Hepatocyte (in vitro differentiated cells): ENCODE measurements around the gene SLITRK5. TPM values are rescaled to one million over a fixed set of nuclear protein-coding genes. Genes with fewer than 3 reads are reported as not detected.

Source experiments
- DNase-seq: peaks from one replicate; pipeline ENCODE4 v3.0.0-alpha.2; 2016; ENCODE audit warnings: low spot score
- H2AFZ ChIP-seq: fragments of 200-600 bp; sonication (generic); 2 replicates; pipeline ENCODE4 v1.6.0; 2016; ENCODE audit warnings: antibody characterized with exemption, mild to moderate bottlenecking
- H3K27ac ChIP-seq: fragments of 200-600 bp; sonication (generic); 2 replicates; pipeline ENCODE4 v1.5.1; 2016; ENCODE audit warnings: mild to moderate bottlenecking
- H3K27me3 ChIP-seq: fragments of 200-600 bp; sonication (generic); 2 replicates; pipeline ENCODE4 v1.6.1; 2016
- H3K36me3 ChIP-seq: fragments of 200-600 bp; sonication (generic); replicated peaks from 2 replicates; pipeline ENCODE4 v1.5.1; 2016; ENCODE audit warnings: low read depth; ENCODE audit not compliant: insufficient read depth
- H3K4me1 ChIP-seq: fragments of 200-600 bp; sonication (generic); 2 replicates; pipeline ENCODE4 v1.5.1; 2016; ENCODE audit warnings: mild to moderate bottlenecking, moderate library complexity; ENCODE audit not compliant: insufficient read depth
- H3K4me2 ChIP-seq: fragments of 200-600 bp; sonication (generic); 2 replicates; pipeline ENCODE4 v1.6.0; 2016
- H3K4me3 ChIP-seq: fragments of 200-600 bp; sonication (generic); 2 replicates; pipeline ENCODE4 v1.5.1; 2016; ENCODE audit warnings: mild to moderate bottlenecking
- H3K79me2 ChIP-seq: fragments of 200-600 bp; sonication (generic); 2 replicates; pipeline ENCODE4 v1.6.0; 2017; ENCODE audit warnings: mild to moderate bottlenecking
- H3K9me2 ChIP-seq: fragments of 200-600 bp; sonication (generic); replicated peaks from 2 replicates; pipeline ENCODE4 v1.6.0; 2017; ENCODE audit warnings: mild to moderate bottlenecking; ENCODE audit not compliant: insufficient read depth
- H3K9me3 ChIP-seq: fragments of 200-600 bp; sonication (generic); 2 replicates; pipeline ENCODE4 v1.5.1; 2016; ENCODE audit warnings: low read depth, mild to moderate bottlenecking
- H4K20me1 ChIP-seq: fragments of 200-600 bp; sonication (generic); 2 replicates; pipeline ENCODE4 v1.6.0; 2016; ENCODE audit warnings: mild to moderate bottlenecking; ENCODE audit not compliant: insufficient read depth, poor library complexity, severe bottlenecking
- EZH2 ChIP-seq: fragments of 200-600 bp; sonication (generic); IDR thresholded peaks from 2 replicates; pipeline ENCODE4 v1.6.1; 2016; ENCODE audit warnings: antibody characterized with exemption, mild to moderate bottlenecking, borderline replicate concordance
- EZH2phosphoT487 ChIP-seq: fragments of 200-600 bp; sonication (generic); IDR thresholded peaks from one replicate; pipeline ENCODE4 v1.6.1; 2018; ENCODE audit warnings: antibody characterized with exemption, mild to moderate bottlenecking, low read depth, moderate library complexity; ENCODE audit not compliant: unreplicated experiment, severe bottlenecking
- WGBS: methylation state at CpG from one replicate; pipeline ENCODE4 v1.1.6; 2016; ENCODE audit warnings: low lambda C conversion rate; ENCODE audit errors: missing lambda C conversion rate; 5-methylcytosine and 5-hydroxymethylcytosine counted together
- polyA plus RNA-seq: library from polyadenylated mRNA; unstranded; fragments of >200 nt; fragmentation: Nextera tagmentation; extraction: Ambion mirVana; gene quantifications from 2 replicates; pipeline ENCODE4 v1.2.1, GENCODE V29; 2016
- total RNA-seq: library from RNA; depleted of rRNA; stranded (reverse); fragments of >200 nt; gene quantifications from 2 replicates; pipeline ENCODE4 v1.2.3, GENCODE V29; 2014
- TF ChIP-seq, protein P1 (sequence below): fragments of 200-600 bp; sonication (generic); IDR thresholded peaks from 2 replicates; pipeline ENCODE4 v1.5.1; 2016; ENCODE audit warnings: antibody characterized with exemption, mild to moderate bottlenecking; ENCODE audit not compliant: poor library complexity

The SLITRK5 gene
- total and polyA plus RNA-seq, 2 experiments from 2014 or later, result 0.22 to 0.27 TPM

DNA sequence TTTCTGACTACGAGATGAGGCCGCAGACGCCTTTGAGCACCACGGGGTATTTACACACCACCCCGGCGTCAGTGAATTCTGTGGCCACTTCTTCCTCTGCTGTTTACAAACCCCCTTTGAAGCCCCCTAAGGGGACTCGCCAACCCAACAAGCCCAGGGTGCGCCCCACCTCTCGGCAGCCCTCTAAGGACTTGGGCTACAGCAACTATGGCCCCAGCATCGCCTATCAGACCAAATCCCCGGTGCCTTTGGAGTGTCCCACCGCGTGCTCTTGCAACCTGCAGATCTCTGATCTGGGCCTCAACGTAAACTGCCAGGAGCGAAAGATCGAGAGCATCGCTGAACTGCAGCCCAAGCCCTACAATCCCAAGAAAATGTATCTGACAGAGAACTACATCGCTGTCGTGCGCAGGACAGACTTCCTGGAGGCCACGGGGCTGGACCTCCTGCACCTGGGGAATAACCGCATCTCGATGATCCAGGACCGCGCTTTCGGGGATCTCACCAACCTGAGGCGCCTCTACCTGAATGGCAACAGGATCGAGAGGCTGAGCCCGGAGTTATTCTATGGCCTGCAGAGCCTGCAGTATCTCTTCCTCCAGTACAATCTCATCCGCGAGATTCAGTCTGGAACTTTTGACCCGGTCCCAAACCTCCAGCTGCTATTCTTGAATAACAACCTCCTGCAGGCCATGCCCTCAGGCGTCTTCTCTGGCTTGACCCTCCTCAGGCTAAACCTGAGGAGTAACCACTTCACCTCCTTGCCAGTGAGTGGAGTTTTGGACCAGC is 5.3 kb downstream of the SLITRK5 start:
- H3K4me2 ChIP-seq, result peak overlapping the region; percentile 97
- H3K4me3 ChIP-seq, result no peak overlapping the region
- H4K20me1 ChIP-seq, result no peaks in the 10 kb centered on the region
- no peak overlapping the region for H3K27ac ChIP-seq
- peaks cover 78% of the 10 kb centered on the region for H3K27me3 ChIP-seq
- 41% methylated on average over 33 of the region's 33 CpGs for WGBS
- no peaks in the 10 kb centered on the region for H3K9me2 ChIP-seq
- H3K36me3 ChIP-seq, result no peaks in the 10 kb centered on the region
- no peaks in the 10 kb centered on the region for H3K79me2 ChIP-seq
- no peaks in the 10 kb centered on the region for H3K9me3 ChIP-seq
- no peak for TF ChIP-seq EZH2phosphoT487
- TF ChIP-seq EZH2, result no peak
- TF ChIP-seq, protein P1, sequence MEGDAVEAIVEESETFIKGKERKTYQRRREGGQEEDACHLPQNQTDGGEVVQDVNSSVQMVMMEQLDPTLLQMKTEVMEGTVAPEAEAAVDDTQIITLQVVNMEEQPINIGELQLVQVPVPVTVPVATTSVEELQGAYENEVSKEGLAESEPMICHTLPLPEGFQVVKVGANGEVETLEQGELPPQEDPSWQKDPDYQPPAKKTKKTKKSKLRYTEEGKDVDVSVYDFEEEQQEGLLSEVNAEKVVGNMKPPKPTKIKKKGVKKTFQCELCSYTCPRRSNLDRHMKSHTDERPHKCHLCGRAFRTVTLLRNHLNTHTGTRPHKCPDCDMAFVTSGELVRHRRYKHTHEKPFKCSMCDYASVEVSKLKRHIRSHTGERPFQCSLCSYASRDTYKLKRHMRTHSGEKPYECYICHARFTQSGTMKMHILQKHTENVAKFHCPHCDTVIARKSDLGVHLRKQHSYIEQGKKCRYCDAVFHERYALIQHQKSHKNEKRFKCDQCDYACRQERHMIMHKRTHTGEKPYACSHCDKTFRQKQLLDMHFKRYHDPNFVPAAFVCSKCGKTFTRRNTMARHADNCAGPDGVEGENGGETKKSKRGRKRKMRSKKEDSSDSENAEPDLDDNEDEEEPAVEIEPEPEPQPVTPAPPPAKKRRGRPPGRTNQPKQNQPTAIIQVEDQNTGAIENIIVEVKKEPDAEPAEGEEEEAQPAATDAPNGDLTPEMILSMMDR, result no peak
- DNase-seq, result no peak
- H3K4me1 ChIP-seq, result peaks cover 4% of the 10 kb centered on the region
- H2AFZ ChIP-seq, result no peak overlapping the region

DNA sequence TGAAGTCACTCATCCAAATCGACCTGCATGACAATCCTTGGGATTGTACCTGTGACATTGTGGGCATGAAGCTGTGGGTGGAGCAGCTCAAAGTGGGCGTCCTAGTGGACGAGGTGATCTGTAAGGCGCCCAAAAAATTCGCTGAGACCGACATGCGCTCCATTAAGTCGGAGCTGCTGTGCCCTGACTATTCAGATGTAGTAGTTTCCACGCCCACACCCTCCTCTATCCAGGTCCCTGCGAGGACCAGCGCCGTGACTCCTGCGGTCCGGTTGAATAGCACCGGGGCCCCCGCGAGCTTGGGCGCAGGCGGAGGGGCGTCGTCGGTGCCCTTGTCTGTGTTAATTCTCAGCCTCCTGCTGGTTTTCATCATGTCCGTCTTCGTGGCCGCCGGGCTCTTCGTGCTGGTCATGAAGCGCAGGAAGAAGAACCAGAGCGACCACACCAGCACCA is 5.9 kb downstream of the SLITRK5 start:
- Histone ChIP-seq H3K4me2 (peak overlapping the region; percentile 97), H3K36me3 (no peaks in the 10 kb centered on the region), H3K27ac (no peak overlapping the region), H3K27me3 (peaks cover 76% of the 10 kb centered on the region), H3K79me2 (no peaks in the 10 kb centered on the region), H3K9me3 (no peaks in the 10 kb centered on the region), H3K4me1 (peaks cover 4% of the 10 kb centered on the region), H3K4me3 (peak overlapping the region; percentile 63), H3K9me2 (no peaks in the 10 kb centered on the region), H2AFZ (peak overlapping the region; percentile 50), H4K20me1 (no peaks in the 10 kb centered on the region)
- WGBS, result 7% methylated on average over 29 of the region's 29 CpGs
- peak; percentile 23 for DNase-seq
- TF ChIP-seq EZH2, result peak; percentile 84
- TF ChIP-seq EZH2phosphoT487, result no peak

DNA sequence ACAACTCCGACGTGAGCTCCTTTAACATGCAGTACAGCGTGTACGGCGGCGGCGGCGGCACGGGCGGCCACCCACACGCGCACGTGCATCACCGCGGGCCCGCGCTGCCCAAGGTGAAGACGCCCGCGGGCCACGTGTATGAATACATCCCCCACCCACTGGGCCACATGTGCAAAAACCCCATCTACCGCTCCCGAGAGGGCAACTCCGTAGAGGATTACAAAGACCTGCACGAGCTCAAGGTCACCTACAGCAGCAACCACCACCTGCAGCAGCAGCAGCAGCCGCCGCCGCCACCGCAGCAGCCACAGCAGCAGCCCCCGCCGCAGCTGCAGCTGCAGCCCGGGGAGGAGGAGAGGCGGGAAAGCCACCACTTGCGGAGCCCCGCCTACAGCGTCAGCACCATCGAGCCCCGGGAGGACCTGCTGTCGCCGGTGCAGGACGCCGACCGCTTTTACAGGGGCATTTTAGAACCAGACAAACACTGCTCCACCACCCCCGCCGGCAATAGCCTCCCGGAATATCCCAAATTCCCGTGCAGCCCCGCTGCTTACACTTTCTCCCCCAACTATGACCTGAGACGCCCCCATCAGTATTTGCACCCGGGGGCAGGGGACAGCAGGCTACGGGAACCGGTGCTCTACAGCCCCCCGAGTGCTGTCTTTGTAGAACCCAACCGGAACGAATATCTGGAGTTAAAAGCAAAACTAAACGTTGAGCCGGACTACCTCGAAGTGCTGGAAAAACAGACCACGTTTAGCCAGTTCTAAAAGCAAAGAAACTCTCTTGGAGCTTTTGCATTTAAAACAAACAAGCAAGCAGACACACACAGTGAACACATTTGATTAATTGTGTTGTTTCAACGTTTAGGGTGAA is 6.6 kb downstream of the SLITRK5 start:
- H4K20me1 ChIP-seq, result no peaks in the 10 kb centered on the region
- H3K27ac ChIP-seq, result no peak overlapping the region
- DNase-seq, result peak; percentile 31
- no peaks in the 10 kb centered on the region for H3K9me3 ChIP-seq
- peaks cover 76% of the 10 kb centered on the region for H3K27me3 ChIP-seq
- no peaks in the 10 kb centered on the region for H3K79me2 ChIP-seq
- no peaks in the 10 kb centered on the region for H3K36me3 ChIP-seq
- peaks cover 4% of the 10 kb centered on the region for H3K4me1 ChIP-seq
- H3K4me2 ChIP-seq, result peak overlapping the region; percentile 97
- peak overlapping the region; percentile 79 for H2AFZ ChIP-seq
- H3K9me2 ChIP-seq, result no peaks in the 10 kb centered on the region
- H3K4me3 ChIP-seq, result peak overlapping the region; percentile 63
- WGBS, result 3% methylated on average over 56 of the region's 60 CpGs
- TF ChIP-seq EZH2phosphoT487, result no peak
- TF ChIP-seq, protein P1, result no peak
- peak; percentile 76 for TF ChIP-seq EZH2
